ENCODE data around the gene ACTR8. TPM values are rescaled to one million over a fixed set of nuclear protein-coding genes. Genes with fewer than 3 reads are reported as not detected.

ACTR8 gene
- total RNA-seq, 2 experiments from 2014 or later: 31.8 to 35.3 TPM

DNA sequence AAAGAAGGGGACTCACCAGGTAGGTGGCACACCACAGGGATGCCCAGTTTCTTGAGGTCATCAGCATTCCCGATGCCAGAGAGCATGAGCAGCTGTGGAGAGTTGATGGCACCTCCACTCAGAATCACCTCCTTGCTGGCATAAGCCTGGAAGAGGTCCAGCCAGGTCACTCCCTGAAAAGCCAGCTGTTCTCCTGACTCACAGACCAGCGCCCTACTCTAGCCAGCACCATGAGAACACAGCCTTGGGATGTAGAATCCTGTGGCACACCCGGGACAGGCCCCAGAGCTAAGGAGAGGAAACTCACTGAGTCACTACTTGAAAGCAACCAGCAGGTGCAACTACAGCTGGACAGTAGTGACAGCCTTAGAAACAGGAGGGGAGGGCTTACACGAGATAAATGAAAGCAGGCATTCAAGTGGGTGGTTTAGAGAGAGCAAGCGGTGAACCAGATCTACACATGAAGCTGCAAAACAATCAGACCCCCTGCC lies 60.3 kb downstream of the ACTR8 start:
- H3K27ac Mint-ChIP-seq: no peak overlapping the region
- peaks cover 2% of the 10 kb centered on the region for H3K4me1 Mint-ChIP-seq
- H3K27me3 Mint-ChIP-seq: peaks cover 17% of the 10 kb centered on the region
- H3K36me3 Mint-ChIP-seq: no peaks in the 10 kb centered on the region
- POLR2A ChIA-PET: no interaction called here
- DNase-seq (no peak), ATAC-seq (ENCODE audit: low read depth) (no peak)
- H3K4me3 Mint-ChIP-seq: no peak overlapping the region
- no peaks in the 10 kb centered on the region for H3K9me3 Mint-ChIP-seq

GRCh38 chr3:53820756-53821580 lies 61.0 kb downstream of the ACTR8 start:
- H3K4me3 Mint-ChIP-seq: no peak overlapping the region
- H3K4me1 Mint-ChIP-seq: peaks cover 2% of the 10 kb centered on the region
- no peaks in the 10 kb centered on the region for H3K9me3 Mint-ChIP-seq
- ATAC-seq (ENCODE audit: low read depth) (no peak), DNase-seq (no peak)
- H3K27me3 Mint-ChIP-seq: peaks cover 11% of the 10 kb centered on the region
- H3K27ac Mint-ChIP-seq: no peak overlapping the region
- H3K36me3 Mint-ChIP-seq: no peaks in the 10 kb centered on the region
- POLR2A ChIA-PET: no interaction called here

- peaks cover 2% of the 10 kb centered on the region for H3K4me1 Mint-ChIP-seq
- no peak for DNase-seq
- H3K36me3 Mint-ChIP-seq: no peaks in the 10 kb centered on the region
- H3K9me3 Mint-ChIP-seq: no peaks in the 10 kb centered on the region
- POLR2A ChIA-PET: no interaction called here
- no peak overlapping the region for H3K27ac Mint-ChIP-seq
- H3K27me3 Mint-ChIP-seq: peaks cover 4% of the 10 kb centered on the region
- H3K4me3 Mint-ChIP-seq: no peak overlapping the region
- no peak for ATAC-seq (ENCODE audit: low read depth)
These were observed 61.9 kb downstream of the ACTR8 start for GRCh38 chr3:53820084-53820483.

GRCh38 chr3:53819163-53819868 lies 62.6 kb downstream of the ACTR8 start:
- ATAC-seq (ENCODE audit: low read depth): no peak
- POLR2A ChIA-PET: no interaction called here
- no peak overlapping the region for H3K27ac Mint-ChIP-seq
- no peaks in the 10 kb centered on the region for H3K36me3 Mint-ChIP-seq
- no peak overlapping the region for H3K4me3 Mint-ChIP-seq
- DNase-seq: no peak
- H3K4me1 Mint-ChIP-seq: peaks cover 2% of the 10 kb centered on the region
- H3K9me3 Mint-ChIP-seq: no peaks in the 10 kb centered on the region
- no peaks in the 10 kb centered on the region for H3K27me3 Mint-ChIP-seq

DNA sequence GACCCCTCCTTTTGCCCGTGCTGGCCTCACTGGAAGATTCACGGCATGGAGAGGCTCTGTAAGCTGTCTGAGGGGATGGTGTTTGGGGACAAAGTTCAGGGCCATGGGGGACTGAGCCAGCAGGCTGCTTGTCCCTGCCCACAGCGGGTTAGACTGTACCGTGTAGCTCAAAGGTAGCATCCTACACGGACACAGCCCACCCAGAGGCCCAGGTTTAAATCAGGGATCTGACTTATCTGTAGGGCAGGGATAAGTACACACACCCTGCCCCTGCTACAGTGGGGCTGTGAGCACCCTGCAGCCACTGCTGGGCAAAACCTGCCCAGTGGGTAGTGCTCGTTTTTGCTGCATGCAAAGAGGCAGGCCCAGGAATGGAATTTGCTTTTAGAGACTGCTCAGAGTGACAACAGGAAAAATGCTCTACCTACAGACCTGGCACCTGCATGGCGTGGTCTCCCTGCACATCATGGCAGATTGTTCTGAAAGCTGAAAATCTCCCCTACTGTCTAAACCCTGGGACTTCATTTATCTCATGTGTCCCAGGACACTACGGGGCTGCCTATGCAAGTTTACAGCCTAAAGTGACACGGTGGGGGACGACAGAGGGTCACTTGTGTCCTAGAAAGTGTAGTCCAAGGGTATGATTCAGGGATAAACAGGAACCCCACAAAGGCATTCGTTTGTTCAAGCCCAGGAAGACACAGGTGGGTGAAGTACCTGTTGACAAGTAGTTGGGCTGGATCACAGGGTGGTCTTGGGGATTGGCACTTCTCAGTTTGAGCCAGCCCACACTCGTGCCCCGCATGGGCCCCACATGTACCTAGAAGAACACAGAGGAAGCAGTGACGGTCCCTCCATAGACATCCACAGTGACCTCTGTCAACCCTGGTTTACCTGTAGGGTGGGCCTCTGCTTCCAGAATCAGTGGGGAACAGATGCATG lies 63.5 kb downstream of the ACTR8 start:
- H3K4me3 Mint-ChIP-seq: no peak overlapping the region
- POLR2A ChIA-PET: no interaction called here

GRCh38 chr3:53817809-53818208 lies 64.1 kb downstream of the ACTR8 start:
- H3K4me1 Mint-ChIP-seq: peaks cover 2% of the 10 kb centered on the region
- POLR2A ChIA-PET: no interaction called here
- no peak overlapping the region for H3K27ac Mint-ChIP-seq
- no peak for DNase-seq
- no peak for ATAC-seq (ENCODE audit: low read depth)
- no peak overlapping the region for H3K4me3 Mint-ChIP-seq
- no peaks in the 10 kb centered on the region for H3K36me3 Mint-ChIP-seq
- H3K27me3 Mint-ChIP-seq: no peaks in the 10 kb centered on the region
- no peaks in the 10 kb centered on the region for H3K9me3 Mint-ChIP-seq

More for the DNA sequence above, 63.5 kb downstream of the ACTR8 start:
- Mint-ChIP-seq H3K27ac (no peak overlapping the region), H3K36me3 (no peaks in the 10 kb centered on the region), H3K9me3 (no peaks in the 10 kb centered on the region), H3K4me1 (peaks cover 2% of the 10 kb centered on the region), H3K27me3 (no peaks in the 10 kb centered on the region)
- DNase-seq (no peak), ATAC-seq (ENCODE audit: low read depth) (no peak)

GRCh38 chr3:53817211-53817610 lies 64.7 kb downstream of the ACTR8 start:
- no peak for ATAC-seq (ENCODE audit: low read depth)
- peaks cover 2% of the 10 kb centered on the region for H3K4me1 Mint-ChIP-seq
- H3K27me3 Mint-ChIP-seq: no peaks in the 10 kb centered on the region
- no peak overlapping the region for H3K27ac Mint-ChIP-seq
- H3K36me3 Mint-ChIP-seq: no peaks in the 10 kb centered on the region
- no peak overlapping the region for H3K4me3 Mint-ChIP-seq
- DNase-seq: no peak
- POLR2A ChIA-PET: no interaction called here
- no peaks in the 10 kb centered on the region for H3K9me3 Mint-ChIP-seq

Other genes starting within 250 kb of the ACTR8 start
- under 1 TPM; 0.11 to 0.17 TPM for gene CHDH, start 35.7 kb downstream of the ACTR8 start, total RNA-seq
- gene IL17RB, start 35.6 kb downstream of the ACTR8 start, total RNA-seq: under 1 TPM; 0.31 to 0.42 TPM
- 10 to 100 TPM; 43.2 to 43.9 TPM for gene SELENOK, start 9.7 kb upstream of the ACTR8 start, total RNA-seq
- gene CACNA2D3, start 240.4 kb upstream of the ACTR8 start, total RNA-seq: not detected